ENCODE measurements around the gene LIMS2.

LIMS2 gene, protein sequence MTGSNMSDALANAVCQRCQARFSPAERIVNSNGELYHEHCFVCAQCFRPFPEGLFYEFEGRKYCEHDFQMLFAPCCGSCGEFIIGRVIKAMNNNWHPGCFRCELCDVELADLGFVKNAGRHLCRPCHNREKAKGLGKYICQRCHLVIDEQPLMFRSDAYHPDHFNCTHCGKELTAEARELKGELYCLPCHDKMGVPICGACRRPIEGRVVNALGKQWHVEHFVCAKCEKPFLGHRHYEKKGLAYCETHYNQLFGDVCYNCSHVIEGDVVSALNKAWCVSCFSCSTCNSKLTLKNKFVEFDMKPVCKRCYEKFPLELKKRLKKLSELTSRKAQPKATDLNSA

DNA sequence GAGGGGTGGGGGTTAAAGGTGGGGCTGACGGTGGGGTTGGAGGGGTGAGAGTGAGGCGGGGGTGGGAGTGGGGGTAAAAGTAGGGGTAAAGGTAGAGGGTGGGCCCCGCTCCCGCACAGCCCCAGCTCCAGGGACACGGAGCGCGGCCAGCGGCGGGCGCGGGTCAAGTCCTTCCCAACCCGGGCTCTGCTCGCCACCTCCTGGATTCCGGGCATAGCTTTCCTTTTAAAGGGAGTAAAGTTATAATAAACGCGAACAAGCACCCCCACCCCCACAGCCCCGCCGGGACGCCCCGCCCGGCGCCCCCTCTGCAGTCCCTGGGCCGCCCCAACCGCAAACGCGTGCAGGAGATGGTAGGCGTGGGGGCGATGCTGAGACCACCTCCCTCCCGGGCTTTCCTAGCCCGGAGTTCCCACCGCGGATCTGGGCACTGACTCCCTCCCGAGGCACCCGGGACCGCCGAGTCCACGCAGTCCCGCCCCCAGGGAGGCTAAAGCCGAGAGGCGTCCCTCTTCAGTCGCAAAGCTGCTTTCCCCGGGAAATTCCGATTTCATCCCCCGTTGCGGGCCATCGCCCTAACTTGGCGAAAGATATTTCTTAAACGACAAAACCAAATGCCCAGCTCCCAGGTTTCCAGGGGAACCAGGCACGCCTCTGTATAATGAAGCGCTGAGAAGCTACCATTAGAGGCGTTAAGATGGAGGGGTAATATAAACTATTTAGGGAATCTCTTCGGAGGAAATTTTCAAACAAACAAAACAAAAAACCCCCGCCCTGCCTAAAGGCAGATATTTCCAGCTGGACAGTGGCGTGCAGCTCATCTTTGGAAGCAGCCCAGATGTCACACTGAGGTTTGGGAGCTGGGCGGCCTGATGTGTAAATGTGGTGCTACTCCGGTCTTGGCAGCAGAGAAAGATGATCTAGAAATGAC is at the start of gene LIMS2:
Gene LIMS2, minus strand, starts transcription at position 200 of the 931 bp plus-strand sequence. CDS start 506 bp downstream, outside the sequence.
- no peak for DNase-seq

GRCh38 chr2:127722807-127723206 is 47.5 kb upstream of the LIMS2 start:
- no peak for DNase-seq

- DNase-seq: no peak
These were observed 46.6 kb upstream of the LIMS2 start for GRCh38 chr2:127721978-127722355.

- DNase-seq: no peak
These were observed 46.1 kb upstream of the LIMS2 start for GRCh38 chr2:127721311-127721977.

GRCh38 chr2:127719301-127720218 is 44.2 kb upstream of the LIMS2 start:
- no peak for DNase-seq

DNA sequence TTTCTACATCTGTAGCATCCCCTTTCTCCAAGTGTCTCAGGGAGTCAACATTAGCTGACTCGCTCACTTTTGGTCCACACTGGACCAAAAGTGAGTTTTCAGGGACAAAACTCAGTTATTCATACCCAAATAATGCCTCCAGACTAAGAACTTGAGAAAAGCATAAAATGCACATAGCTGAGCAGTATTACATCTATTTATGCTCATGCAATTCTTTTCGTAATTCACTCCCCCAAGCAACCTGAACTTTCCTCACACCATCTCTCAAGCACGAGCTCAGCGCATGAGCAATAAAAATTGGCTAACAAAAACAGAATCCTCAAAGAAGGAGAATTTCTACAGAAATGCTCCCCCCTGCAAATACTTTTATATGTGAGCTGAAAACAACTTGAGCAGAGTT is 42.9 kb upstream of the LIMS2 start:
- DNase-seq: no peak

- no peak for DNase-seq
These were observed 40.6 kb upstream of the LIMS2 start for GRCh38 chr2:127715778-127716449.

GRCh38 chr2:127713562-127713961 is 38.2 kb upstream of the LIMS2 start:
- DNase-seq: no peak

DNA sequence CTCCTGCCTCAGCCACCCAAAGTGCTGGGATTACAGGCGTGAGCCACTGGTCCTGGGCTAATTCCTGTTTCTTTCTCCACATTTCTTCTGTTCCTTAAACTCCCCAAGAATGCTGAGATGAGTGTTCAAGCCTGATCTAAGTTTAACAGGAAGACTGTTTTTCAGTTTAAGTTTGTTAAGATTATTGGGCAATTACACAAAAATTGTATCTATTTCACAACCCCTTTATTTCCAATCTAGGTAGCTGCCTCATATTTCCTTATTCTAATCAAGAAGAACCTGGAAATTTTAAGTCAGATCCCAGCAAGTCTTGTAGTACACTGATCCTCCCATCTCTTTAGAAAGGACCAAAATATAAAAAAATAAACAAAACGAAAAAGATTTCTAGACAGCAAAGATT is 37.7 kb upstream of the LIMS2 start:
- DNase-seq: no peak

DNA sequence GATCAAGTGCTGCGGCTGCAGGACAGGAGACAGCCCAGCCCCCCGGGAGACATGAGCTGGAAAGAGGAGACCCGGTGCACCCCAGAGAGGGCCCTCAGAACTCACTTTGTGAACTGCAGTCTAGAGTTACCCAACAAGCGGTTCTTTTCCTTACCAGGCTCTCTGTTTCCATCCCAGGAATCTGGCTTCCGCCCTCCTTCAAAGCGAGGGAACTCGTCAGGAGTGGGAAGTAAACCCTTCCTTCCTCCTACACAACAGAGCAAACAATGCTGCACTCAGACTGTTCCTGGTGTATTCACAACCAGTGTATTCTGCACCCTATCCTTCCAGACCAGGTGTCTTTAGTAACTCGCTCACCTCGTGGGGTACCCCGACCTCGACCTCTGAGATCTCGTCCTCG is 34.0 kb upstream of the LIMS2 start:
- DNase-seq: no peak

DNA sequence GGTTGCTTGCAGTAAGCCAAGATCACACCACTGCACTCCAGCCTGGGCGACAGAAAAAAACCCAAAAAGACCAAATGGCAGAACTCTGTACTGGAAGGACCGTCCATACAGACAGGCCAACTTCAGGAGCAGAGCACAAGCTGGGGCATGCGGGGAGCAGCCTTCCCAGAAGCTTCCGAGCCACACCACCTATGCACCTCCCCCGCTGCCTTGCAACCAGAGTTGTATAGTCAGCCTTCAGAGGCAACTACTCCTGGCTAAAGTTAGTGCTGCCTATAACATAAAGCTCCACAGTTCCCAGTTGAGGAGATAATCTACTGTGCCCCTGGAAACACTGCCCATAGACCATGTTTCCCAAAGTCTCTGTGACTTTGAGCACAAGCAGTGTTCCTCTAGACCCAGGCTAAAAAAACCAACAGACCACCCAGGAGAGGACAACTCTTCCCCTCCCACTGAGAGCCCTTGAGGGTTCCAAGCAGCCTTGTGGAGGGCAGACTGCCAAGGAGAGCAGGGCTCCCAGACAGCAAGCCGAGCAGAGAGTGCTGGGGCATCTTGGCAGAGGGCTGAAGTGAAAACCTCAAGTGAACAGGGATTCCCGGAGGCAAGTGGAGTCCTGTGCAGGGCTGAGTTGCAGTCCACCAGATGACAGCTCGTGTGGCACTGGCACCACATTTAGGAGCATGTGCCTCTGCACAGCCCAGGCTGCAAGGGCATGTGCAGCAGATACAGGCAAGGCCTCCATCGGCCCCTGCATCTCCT is 32.7 kb upstream of the LIMS2 start:
- DNase-seq: no peak

GRCh38 chr2:127706215-127706990 is 31.1 kb upstream of the LIMS2 start:
- no peak for DNase-seq

DNA sequence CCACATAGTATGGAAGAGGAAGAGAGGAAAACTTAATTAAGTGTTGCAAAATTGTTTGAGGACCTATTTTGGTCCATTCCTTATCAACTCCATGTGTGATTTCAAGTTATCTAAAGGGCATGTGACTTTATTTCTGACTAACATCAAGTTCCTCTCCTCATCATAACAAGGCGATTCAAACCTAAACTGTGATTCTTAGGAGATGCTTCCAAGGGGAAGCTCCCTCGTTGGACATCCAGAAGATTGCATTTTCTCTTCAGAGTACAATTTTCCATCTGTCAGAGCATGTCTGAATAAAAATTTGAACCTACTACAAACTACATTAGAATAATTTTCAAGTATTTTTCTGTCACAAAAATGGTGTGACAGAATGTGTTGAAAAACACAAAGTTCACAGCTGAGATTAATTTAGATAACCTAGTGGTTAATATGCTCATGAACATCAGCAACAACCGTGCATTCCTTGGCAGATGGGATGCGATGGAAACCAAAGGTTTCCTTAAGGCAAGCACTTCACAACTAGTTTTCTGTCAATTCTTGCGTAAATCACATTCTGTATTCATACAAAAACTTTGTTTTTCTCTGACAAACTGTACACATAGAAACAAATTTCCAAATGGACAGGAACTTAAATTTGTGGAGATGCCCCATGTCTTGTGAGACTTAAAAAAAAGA is 30.2 kb upstream of the LIMS2 start:
- no peak for DNase-seq

DNA sequence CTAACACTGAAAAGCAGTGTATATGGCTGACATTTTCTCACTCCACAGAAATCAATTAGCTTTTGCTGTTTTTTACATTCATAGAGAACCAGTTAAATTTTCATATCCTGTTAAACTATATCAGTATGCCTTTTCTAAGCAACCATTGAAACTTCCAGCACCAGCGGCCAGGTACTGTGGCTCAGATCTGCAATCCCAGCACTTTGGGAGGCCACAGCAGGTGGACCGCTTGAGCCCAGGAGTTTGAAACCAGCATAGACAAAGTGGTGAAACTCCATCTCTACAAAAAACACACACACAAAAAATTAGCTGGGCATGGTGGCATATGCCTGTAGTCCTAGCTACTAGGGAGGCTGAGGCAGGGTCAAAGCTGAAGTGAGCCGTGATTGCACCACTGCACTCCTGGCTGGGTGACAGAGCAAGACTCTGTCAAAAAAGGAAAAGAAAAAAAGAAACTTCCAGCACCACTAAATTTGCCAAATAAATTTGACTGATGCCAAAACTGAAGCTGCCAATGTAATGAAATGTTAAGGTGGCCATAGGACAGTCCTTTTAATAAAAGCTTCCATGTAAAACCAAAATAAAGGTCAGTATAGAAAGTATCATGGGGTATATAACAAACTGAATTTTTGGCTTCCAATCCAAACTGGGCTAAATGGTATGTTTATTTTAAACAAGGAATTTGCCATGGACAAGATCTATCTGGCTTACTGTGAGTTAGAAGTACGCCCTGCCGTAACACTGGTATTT is 29.5 kb upstream of the LIMS2 start:
- DNase-seq: no peak

DNA sequence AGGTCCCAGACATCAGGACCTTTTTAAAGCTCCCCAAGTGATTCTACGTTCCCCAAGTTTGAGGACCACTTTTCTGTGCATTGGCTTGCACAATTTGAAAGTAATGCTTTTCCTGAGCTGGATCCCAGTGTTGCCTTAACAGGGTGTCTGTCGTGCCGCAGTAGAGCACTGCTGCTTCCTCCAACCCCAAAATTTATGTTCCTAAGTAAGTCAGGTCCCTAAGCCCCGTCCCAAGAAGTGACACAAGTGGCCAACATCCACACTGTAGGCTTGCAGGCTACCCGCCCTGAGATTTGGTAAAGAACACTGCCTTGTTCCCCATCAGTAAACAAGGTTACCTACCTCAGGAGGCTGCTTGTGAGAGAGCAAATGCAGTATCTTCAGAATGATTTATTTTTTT is 28.0 kb upstream of the LIMS2 start:
- DNase-seq: no peak

GRCh38 chr2:127702395-127703009 is 27.2 kb upstream of the LIMS2 start:
- DNase-seq: no peak

DNA sequence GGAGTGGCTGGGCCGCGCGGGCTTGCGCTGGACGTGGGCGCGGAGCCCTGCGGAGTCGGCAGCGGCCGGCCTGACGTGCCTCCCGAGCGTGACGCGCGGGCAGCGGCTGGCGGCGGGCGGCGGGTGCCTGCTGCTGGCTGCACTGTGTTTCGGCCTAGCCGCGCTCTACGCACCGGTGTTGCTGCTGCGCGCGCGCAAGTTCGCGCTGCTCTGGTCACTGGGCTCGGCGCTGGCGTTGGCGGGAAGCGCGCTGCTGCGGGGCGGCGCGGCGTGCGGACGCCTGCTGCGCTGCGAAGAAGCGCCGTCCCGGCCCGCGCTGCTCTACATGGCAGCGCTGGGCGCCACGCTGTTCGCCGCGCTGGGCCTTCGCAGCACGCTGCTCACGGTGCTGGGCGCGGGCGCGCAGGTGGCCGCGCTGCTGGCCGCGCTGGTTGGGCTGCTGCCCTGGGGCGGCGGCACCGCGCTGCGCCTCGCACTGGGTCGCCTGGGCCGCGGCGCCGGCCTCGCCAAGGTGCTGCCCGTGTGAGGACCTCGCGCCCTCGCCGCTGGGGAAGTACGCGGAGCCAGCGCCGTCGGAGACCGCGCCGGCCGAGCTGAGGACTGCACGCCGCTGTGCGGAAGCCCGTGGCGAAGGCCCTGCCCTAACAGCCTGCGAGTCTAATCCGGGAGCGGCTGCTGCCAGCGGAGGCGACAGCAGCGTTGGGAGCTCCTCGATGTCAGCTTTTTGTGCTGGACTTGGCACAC is 26.5 kb upstream of the LIMS2 start:
- peak; percentile 81 for DNase-seq
